Upper lobe of left lung (tissue), 6 donors: ENCODE results near the gene NDUFB10. TPM values are rescaled to one million over a fixed set of nuclear protein-coding genes. Genes with fewer than 3 reads are reported as not detected.

Experiments
- ATAC-seq, 2 donors: fragments of 200-7000 bp; cut with Tn5 transposase; one replicate each; pipeline ENCODE4 v1.9.1; 2022; ENCODE audit warnings: mild to moderate bottlenecking in 2 of 2, moderate library complexity in 2 of 2; ENCODE audit not compliant: low FRiP score in 2 of 2
- DNase-seq, 2 donors: peaks; one replicate each; pipeline ENCODE4 v3.0.0-alpha.2; 2019 to 2020
- H3K27ac ChIP-seq, 4 donors: fragments of 200-600 bp; sonication (generic); one replicate each; pipeline ENCODE4 v1.5.1; 2016 to 2019
- H3K27me3 ChIP-seq, 4 donors: fragments of 200-600 bp; sonication (generic); one replicate each; pipeline ENCODE4 v1.5.1; 2017 to 2019
- H3K36me3 ChIP-seq, 4 donors: fragments of 200-600 bp; sonication (generic); one replicate each; pipeline ENCODE4 v1.5.1; 2016 to 2019
- H3K4me1 ChIP-seq, 4 donors: fragments of 200-600 bp; sonication (generic); one replicate each; pipeline ENCODE4 v1.5.1; 2018 to 2019
- H3K4me3 ChIP-seq, 4 donors: fragments of 200-600 bp; sonication (generic); one replicate each; pipeline ENCODE4 v1.5.1; 2017 to 2019; ENCODE audit warnings: mild to moderate bottlenecking in 2 of 4, moderate library complexity in 1 of 4
- H3K9me3 ChIP-seq, 4 donors: fragments of 200-600 bp; sonication (generic); one replicate each; pipeline ENCODE4 v1.5.1; 2018 to 2019
- EP300 ChIP-seq, 4 donors: sonication (generic); formaldehyde crosslinking; IDR thresholded peaks; one replicate each; pipeline ENCODE4 v1.5.1; 2017; ENCODE audit warnings: antibody characterized with exemption in 4 of 4, control low read depth in 2 of 4
- POLR2A ChIP-seq, 4 donors: fragments of 450-650 bp; IDR thresholded peaks; one replicate each; pipeline ENCODE4 v1.5.1; 2016 to 2017; ENCODE audit warnings: antibody characterized with exemption in 4 of 4, mild to moderate bottlenecking in 2 of 4
- POLR2AphosphoS5 ChIP-seq, 2 donors: sonication (generic); formaldehyde crosslinking; IDR thresholded peaks; one replicate each; pipeline ENCODE4 v1.5.1; 2017; ENCODE audit warnings: antibody characterized with exemption in 2 of 2
- WGBS, 2 donors: methylation state at CpG; one replicate each; pipeline ENCODE4 v1.1.5; 2017 to 2018; 5-methylcytosine and 5-hydroxymethylcytosine counted together
- total RNA-seq, 6 donors: library from RNA; depleted of rRNA in 4 of 6; stranded (reverse); fragments of >200 nt in 4 of 6; gene quantifications; one replicate each; pipeline versions ENCODE4 v1.1.0 to v1.2.1, GENCODE V29; 2016 to 2021
- TF ChIP-seq, protein P1 (sequence below), 6 experiments: fragments of 450-650 bp in 4 of 6; fragments of 200-600 bp in 2 of 6; sonication (generic) in 2 of 6; IDR thresholded peaks; one replicate each; pipeline ENCODE4 v1.5.1; 2016 to 2019; ENCODE audit warnings: antibody characterized with exemption in 6 of 6
- donor health status: DM: no; HTN: no; CAD: no; lungs with moderate emphysema.
- donor health status: DM: no; HTN: yes; CAD: no; lungs with severe emphysema.

Gene NDUFB10
- total RNA-seq, 6 donors from 2014 or later, result 76.5 to 245 (median 107) TPM

DNA sequence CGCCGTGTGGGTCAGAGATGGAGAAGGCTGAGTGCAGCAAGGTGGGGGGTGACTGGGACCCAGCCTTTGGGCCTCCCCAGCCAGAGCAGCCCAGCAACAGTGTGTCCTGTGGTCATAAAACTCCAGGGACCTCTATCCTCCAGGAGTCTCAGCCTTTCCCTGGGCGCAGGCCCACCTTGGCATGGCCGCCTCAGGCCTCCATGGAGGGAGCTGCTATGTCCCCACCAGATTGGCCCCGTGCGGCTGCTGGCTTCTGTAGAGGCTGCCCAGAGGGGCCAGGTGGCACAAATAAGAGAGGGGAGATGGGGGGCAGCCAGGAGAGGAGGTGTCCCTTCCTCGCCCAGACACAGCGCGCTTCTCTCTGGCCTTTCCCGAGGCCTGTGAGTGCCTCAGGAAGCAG is 27.9 kb downstream of the NDUFB10 start:
- ATAC-seq (no peak), DNase-seq (peak in 1 of 2 donors; percentile 68)
- 86 to 96% methylated on average over 10 of the region's 10 CpGs for WGBS, 2 donors
- peaks cover 0 to 2% (median 0%) of the 10 kb centered on the region in 4 donors for H3K9me3 ChIP-seq
- H3K4me1 ChIP-seq, result peaks cover 41 to 57% (median 45%) of the 10 kb centered on the region in 4 donors
- H3K27ac ChIP-seq, result no peak overlapping the region
- TF ChIP-seq EP300 (IDR thresholded peaks at IDR 0.05) (no peak), POLR2AphosphoS5 (IDR thresholded peaks at IDR 0.05) (no peak), POLR2A (IDR thresholded peaks at IDR 0.05) (no peak)
- TF ChIP-seq, protein P1, sequence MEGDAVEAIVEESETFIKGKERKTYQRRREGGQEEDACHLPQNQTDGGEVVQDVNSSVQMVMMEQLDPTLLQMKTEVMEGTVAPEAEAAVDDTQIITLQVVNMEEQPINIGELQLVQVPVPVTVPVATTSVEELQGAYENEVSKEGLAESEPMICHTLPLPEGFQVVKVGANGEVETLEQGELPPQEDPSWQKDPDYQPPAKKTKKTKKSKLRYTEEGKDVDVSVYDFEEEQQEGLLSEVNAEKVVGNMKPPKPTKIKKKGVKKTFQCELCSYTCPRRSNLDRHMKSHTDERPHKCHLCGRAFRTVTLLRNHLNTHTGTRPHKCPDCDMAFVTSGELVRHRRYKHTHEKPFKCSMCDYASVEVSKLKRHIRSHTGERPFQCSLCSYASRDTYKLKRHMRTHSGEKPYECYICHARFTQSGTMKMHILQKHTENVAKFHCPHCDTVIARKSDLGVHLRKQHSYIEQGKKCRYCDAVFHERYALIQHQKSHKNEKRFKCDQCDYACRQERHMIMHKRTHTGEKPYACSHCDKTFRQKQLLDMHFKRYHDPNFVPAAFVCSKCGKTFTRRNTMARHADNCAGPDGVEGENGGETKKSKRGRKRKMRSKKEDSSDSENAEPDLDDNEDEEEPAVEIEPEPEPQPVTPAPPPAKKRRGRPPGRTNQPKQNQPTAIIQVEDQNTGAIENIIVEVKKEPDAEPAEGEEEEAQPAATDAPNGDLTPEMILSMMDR (IDR thresholded peaks at IDR 0.05), result no peak
- H3K4me3 ChIP-seq, result no peak overlapping the region
- peaks cover 0 to 18% (median 16%) of the 10 kb centered on the region in 4 donors for H3K36me3 ChIP-seq
- H3K27me3 ChIP-seq, result peaks cover 0 to 30% (median 21%) of the 10 kb centered on the region in 4 donors

DNA sequence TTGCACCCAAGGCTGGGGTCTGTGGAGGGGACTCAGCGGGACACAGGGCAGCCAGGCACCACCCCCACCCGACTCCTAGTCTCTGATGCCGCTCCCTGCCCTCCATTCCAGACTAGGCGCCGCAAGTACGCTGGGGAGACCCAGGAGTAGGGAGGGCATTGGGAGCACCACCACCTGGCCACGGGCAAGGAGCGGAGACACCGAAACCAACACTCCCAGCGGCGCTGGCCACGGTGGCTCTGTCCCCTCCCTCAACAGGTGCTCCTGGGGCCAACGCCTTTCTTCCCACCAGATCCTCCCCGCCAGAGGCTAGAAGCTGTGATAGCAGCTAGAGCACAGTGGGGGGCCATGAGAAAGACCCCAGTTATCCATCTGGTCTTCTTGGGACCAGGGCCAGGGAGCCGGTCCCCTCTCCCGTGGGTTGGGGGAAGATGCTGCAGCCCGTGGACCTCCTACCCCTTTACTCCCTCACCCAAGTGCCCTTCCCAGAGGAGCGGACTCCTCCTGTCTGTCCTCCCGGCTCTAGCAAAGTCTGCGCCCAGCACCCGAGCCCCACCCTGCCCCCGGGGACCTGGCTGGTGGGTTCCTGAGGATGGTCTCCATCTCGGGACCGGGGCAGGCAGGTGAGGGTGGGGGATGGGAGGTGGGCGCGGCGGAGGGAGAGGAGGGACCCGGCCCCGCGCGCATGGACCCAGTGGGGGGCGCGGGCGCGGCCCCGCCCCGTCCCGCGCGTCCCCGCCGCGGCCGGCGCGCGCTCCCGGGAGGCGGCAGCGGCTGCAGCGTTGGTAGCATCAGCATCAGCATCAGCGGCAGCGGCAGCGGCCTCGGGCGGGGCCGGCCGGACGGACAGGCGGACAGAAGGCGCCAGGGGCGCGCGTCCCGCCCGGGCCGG is 30.1 kb downstream of the NDUFB10 start, which contains the start of gene SYNGR3:
SYNGR3 (plus strand) TSS at position 762 of the 892 bp plus-strand sequence. CDS start 133 bp downstream, outside the sequence.
- peaks cover 0 to 18% (median 16%) of the 10 kb centered on the region in 4 donors for H3K36me3 ChIP-seq
- ATAC-seq (no peak), DNase-seq (peak in 1 of 2 donors; percentile 88)
- H3K27ac ChIP-seq, result peak within 1 kb of the TSS in 1 of 4 donors; percentile 18
- 7 to 18% methylated on average over 8 to 20 of the region's 67 CpGs for WGBS, 2 donors
- no peak for TF ChIP-seq POLR2A (IDR thresholded peaks at IDR 0.05)
- TF ChIP-seq, protein P1 (IDR thresholded peaks at IDR 0.05), result no peak
- no peak for TF ChIP-seq EP300 (IDR thresholded peaks at IDR 0.05)
- TF ChIP-seq POLR2AphosphoS5 (IDR thresholded peaks at IDR 0.05), result no peak
- H3K27me3 ChIP-seq, result peaks cover 0 to 30% (median 21%) of the 10 kb centered on the region in 4 donors
- H3K4me3 ChIP-seq, result peak within 1 kb of the TSS in 3 of 4 donors; percentile 31 to 46 (median 31)
- peaks cover 0 to 8% (median 2%) of the 10 kb centered on the region in 4 donors for H3K9me3 ChIP-seq
- peaks cover 36 to 52% (median 39%) of the 10 kb centered on the region in 4 donors for H3K4me1 ChIP-seq

DNA sequence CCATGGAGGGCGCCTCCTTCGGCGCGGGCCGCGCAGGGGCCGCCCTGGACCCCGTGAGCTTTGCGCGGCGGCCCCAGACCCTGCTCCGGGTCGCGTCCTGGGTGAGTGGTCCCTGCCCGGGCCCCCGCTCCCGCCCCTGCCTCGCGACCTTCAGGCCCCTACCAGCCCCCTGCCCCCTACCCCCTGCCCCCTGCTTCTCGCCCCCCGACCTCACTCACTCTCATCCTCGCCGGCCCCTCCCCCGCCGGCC is 30.7 kb downstream of the NDUFB10 start:
- 2% methylated on average over 11 of the region's 25 CpGs; no CpG with 5 or more reads in 1 of the 2 donors for WGBS, 2 donors
- peaks cover 30 to 47% (median 34%) of the 10 kb centered on the region in 4 donors for H3K4me1 ChIP-seq

DNA sequence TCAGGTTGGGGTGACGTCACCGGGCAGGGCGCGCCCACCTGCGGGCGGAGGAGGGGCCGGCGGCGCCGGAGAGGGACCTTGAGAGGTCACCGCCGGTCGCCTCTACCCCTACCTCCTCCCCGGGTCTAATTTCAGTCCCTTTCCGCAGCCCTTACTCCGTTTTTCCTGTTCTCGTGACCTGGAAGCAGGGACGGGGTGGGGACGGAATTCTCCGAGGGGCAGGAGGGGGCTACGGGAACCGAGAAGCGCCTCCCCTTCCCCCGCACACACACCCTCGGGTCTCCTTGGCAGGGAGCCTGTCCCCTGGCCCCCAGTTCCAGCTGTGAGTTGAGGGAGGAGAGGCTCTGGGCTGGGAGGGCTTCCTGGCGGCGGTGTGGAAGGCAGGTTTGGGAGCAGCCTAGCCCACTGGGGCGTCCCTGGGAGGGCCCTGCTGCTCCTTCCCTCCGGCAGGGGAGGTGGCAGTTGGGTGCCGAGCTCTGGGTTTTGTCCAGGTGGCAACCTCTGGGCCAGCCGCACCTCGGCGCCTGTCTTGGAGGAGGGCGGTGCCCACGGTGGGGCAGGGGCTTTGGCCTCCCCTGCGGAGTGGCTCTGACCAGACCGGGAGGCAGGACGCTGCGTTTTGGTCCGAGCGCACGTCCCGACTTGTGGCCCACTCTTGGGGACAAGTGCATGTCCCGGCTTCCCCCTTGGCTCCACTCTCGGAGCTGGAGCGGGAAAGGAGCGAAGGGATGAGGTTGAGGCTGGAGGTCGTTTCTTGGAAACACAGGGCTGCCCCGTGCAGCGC is 31.2 kb downstream of the NDUFB10 start:
- 4 to 6% methylated on average over 16 to 40 of the region's 50 CpGs for WGBS, 2 donors

More for the DNA sequence above, 30.7 kb downstream of the NDUFB10 start:
- H3K4me3 ChIP-seq, result peak overlapping the region in 3 of 4 donors; percentile 31 to 46 (median 31)
- no peak for ATAC-seq
- no peak for DNase-seq
- peaks cover 0 to 30% (median 21%) of the 10 kb centered on the region in 4 donors for H3K27me3 ChIP-seq
- H3K9me3 ChIP-seq, result peaks cover 0 to 8% (median 2%) of the 10 kb centered on the region in 4 donors
- TF ChIP-seq EP300 (IDR thresholded peaks at IDR 0.05), result no peak
- no peak for TF ChIP-seq POLR2AphosphoS5 (IDR thresholded peaks at IDR 0.05)
- TF ChIP-seq, protein P1 (IDR thresholded peaks at IDR 0.05), result no peak
- TF ChIP-seq POLR2A (IDR thresholded peaks at IDR 0.05), result no peak
- no peak overlapping the region for H3K27ac ChIP-seq
- peaks cover 0 to 18% (median 16%) of the 10 kb centered on the region in 4 donors for H3K36me3 ChIP-seq

More for the DNA sequence above, 31.2 kb downstream of the NDUFB10 start:
- TF ChIP-seq POLR2A (IDR thresholded peaks at IDR 0.05) (no peak), EP300 (IDR thresholded peaks at IDR 0.05) (no peak), POLR2AphosphoS5 (IDR thresholded peaks at IDR 0.05) (no peak)
- TF ChIP-seq, protein P1 (IDR thresholded peaks at IDR 0.05), result no peak
- ATAC-seq (no peak), DNase-seq (peak; percentile 52 to 90)
- peak overlapping the region in 3 of 4 donors; percentile 31 to 46 (median 31) for H3K4me3 ChIP-seq
- peaks cover 26 to 42% (median 29%) of the 10 kb centered on the region in 4 donors for H3K4me1 ChIP-seq
- H3K9me3 ChIP-seq, result peaks cover 0 to 8% (median 2%) of the 10 kb centered on the region in 4 donors
- H3K27ac ChIP-seq, result peak overlapping the region in 1 of 4 donors; percentile 18
- peaks cover 0 to 30% (median 21%) of the 10 kb centered on the region in 4 donors for H3K27me3 ChIP-seq
- peaks cover 0 to 16% (median 14%) of the 10 kb centered on the region in 4 donors for H3K36me3 ChIP-seq
